GM10248 (cell line): ENCODE results near the gene IGFN1.

Source experiments
- CTCF ChIA-PET: fragments of 300-600 bp; sonication (Branson Sonifier 250); formaldehyde crosslinking; extraction: SDS; loops from one replicate; lab custom pipeline; 2021; ENCODE audit warnings: antibody characterized with exemption; lab: Yijun Ruan, JAX
- POLR2A ChIA-PET: fragments of 350-650 bp; sonication (Branson Sonifier 250); formaldehyde crosslinking; extraction: SDS; loops from one replicate; lab custom pipeline; 2020; ENCODE audit warnings: antibody characterized with exemption; lab: Yijun Ruan, JAX
- DNase-seq: peaks from one replicate; pipeline ENCODE4 v3.0.0; 2012; ENCODE audit errors: extremely low spot score
- CTCF ChIP-seq: IDR thresholded peaks from 2 replicates; pipeline ENCODE4 v1.5.1; 2012; ENCODE audit warnings: mild to moderate bottlenecking, low read depth; ENCODE audit errors: extremely low read depth, missing control alignments, control extremely low read depth

IGFN1 gene

GRCh38 chr1:201183753-201184152 is 6.9 kb upstream of the IGFN1 start:
- TF ChIP-seq CTCF = no peak
- POLR2A ChIA-PET = no interaction called here
- DNase-seq = no peak
- CTCF ChIA-PET = interaction anchor here (0.9 to 1.7 kb wide), 3 partner anchors 16 to 34 kb away, joined by 4 to 8 read pairs (median 4); partner anchors contain the start of gene TMEM9

GRCh38 chr1:201184307-201185122 is 6.1 kb upstream of the IGFN1 start:
- POLR2A ChIA-PET = no interaction called here
- DNase-seq = no peak
- TF ChIP-seq CTCF = peak; percentile 23

GRCh38 chr1:201185123-201185453 is 5.5 kb upstream of the IGFN1 start:
- no peak for DNase-seq
- CTCF ChIA-PET = interaction anchor here (0.9 to 1.9 kb wide), 6 partner anchors 10 to 42 kb away, joined by 3 to 8 read pairs (median 4); partner anchors contain the start of gene TMEM9
- POLR2A ChIA-PET = no interaction called here
- no peak for TF ChIP-seq CTCF

More at GRCh38 chr1:201184307-201185122, 6.1 kb upstream of the IGFN1 start:
- CTCF ChIA-PET = interaction anchor here (0.9 to 1.9 kb wide), 6 partner anchors 9 to 35 kb away, joined by 3 to 8 read pairs (median 4); partner anchors contain the start of gene TMEM9

- no peak for TF ChIP-seq CTCF
- ChIA-PET CTCF (interaction anchor here (0.9 to 1.9 kb wide), 5 partner anchors 10 to 69 kb away, joined by 3 to 7 read pairs (median 3); no protein-coding TSS in a partner anchor), POLR2A (no interaction called here)
- DNase-seq = no peak
These were observed 5.0 kb upstream of the IGFN1 start for GRCh38 chr1:201185527-201186128.

GRCh38 chr1:201186192-201186591 is 4.4 kb upstream of the IGFN1 start:
- ChIA-PET CTCF (interaction anchor here (1.2 to 1.5 kb wide), 2 partner anchors 43 to 68 kb away, joined by 3 read pairs; no protein-coding TSS in a partner anchor), POLR2A (no interaction called here)
- no peak for DNase-seq
- no peak for TF ChIP-seq CTCF

- DNase-seq = no peak
- ChIA-PET CTCF (no interaction called here), POLR2A (no interaction called here)
- no peak for TF ChIP-seq CTCF
These were observed 1.5 kb upstream of the IGFN1 start for GRCh38 chr1:201189085-201189484.
